B cell (primary cell): Measurements from ENCODE around the gene SORL1. TPM values are rescaled to one million over a fixed set of nuclear protein-coding genes. Genes with fewer than 3 reads are reported as not detected.

Experiments
- ATAC-seq: fragments of 200-7000 bp; cut with Tn5 transposase; one replicate; pipeline ENCODE4 v1.10.0; 2021; ENCODE audit warnings: low read depth, mild to moderate bottlenecking, moderate number of reproducible peaks, moderate library complexity
- CTCF ChIA-PET: fragments of 350-600 bp; sonication (Branson Sonifier 250); formaldehyde crosslinking; loops from one replicate; lab custom pipeline; 2021; ENCODE audit warnings: antibody characterized with exemption, inconsistent platforms; lab: Charles Lee
- POLR2A ChIA-PET: fragments of 350-600 bp; sonication (Branson Sonifier 250); formaldehyde crosslinking; loops from one replicate; lab custom pipeline; 2021; ENCODE audit warnings: antibody characterized with exemption; lab: Charles Lee
- DNase-seq: peaks from one replicate; pipeline ENCODE4 v3.0.0; 2013
- H2AFZ ChIP-seq: 2 replicates; pipeline ENCODE4 v1.6.1; 2012; ENCODE audit warnings: mild to moderate bottlenecking, low read depth, low read length; ENCODE audit not compliant: insufficient read depth, poor library complexity, severe bottlenecking
- H3K27ac ChIP-seq, 2 donors: 1 replicate in 1 of 2; 2 replicates in 1 of 2; pipeline ENCODE4 v1.5.1; 2012 to 2013; ENCODE audit warnings: low read length in 2 of 2, mild to moderate bottlenecking in 2 of 2, moderate library complexity in 1 of 2
- H3K27me3 ChIP-seq, 4 experiments: fragments of 200-600 bp in 1 of 4; sonication (generic) in 1 of 4; replicated peaks in 1 of 4; 1 replicate in 2 of 4; 2 replicates in 2 of 4; pipeline versions ENCODE4 v1.6.1 to v1.7.0; 2013 to 2016; ENCODE audit warnings: low read length in 3 of 4, mild to moderate bottlenecking in 2 of 4, mixed read lengths in 1 of 4, moderate library complexity in 1 of 4; ENCODE audit not compliant: insufficient read depth in 4 of 4, control insufficient read depth in 3 of 4; ENCODE audit errors: control extremely low read depth in 1 of 4
- H3K36me3 ChIP-seq, 2 experiments: replicated peaks in 1 of 2; 1 replicate in 1 of 2; 2 replicates in 1 of 2; pipeline versions ENCODE4 v1.6.1 to v1.7.1; 2013; ENCODE audit warnings: low read length in 1 of 2; ENCODE audit not compliant: insufficient read depth in 2 of 2, control insufficient read depth in 1 of 2; ENCODE audit errors: control extremely low read depth in 1 of 2, extremely low read depth in 1 of 2
- H3K4me1 ChIP-seq, 2 donors: fragments of 200-600 bp in 1 of 2; sonication (generic) in 1 of 2; 1 replicate in 1 of 2; 2 replicates in 1 of 2; pipeline versions ENCODE4 v1.5.1 to v1.6.1; 2013 to 2017; ENCODE audit warnings: low read length in 2 of 2; ENCODE audit not compliant: control insufficient read depth in 2 of 2, insufficient read depth in 2 of 2
- H3K4me2 ChIP-seq: replicated peaks from 2 replicates; pipeline ENCODE3; 2012; ENCODE audit warnings: mild to moderate bottlenecking, low read depth, low read length; ENCODE audit not compliant: poor library complexity, severe bottlenecking
- H3K4me3 ChIP-seq, 5 experiments: fragments of 200-600 bp in 1 of 5; sonication (generic) in 1 of 5; 1 replicate in 3 of 5; 2 replicates in 2 of 5; pipeline versions ENCODE4 v1.5.1 to v1.7.0; 2011 to 2016; ENCODE audit warnings: low read length in 4 of 5, mild to moderate bottlenecking in 4 of 5, low read depth in 2 of 5, control low read depth in 1 of 5, moderate library complexity in 1 of 5; ENCODE audit not compliant: insufficient read depth in 1 of 5; ENCODE audit errors: control extremely low read depth in 1 of 5, extremely low read depth in 1 of 5
- H3K79me2 ChIP-seq: fragments of 200-600 bp; sonication (generic); one replicate; pipeline ENCODE4 v1.6.0; 2016; ENCODE audit warnings: low read length; ENCODE audit not compliant: control insufficient read depth, insufficient read depth
- H3K9ac ChIP-seq: fragments of 200-600 bp; sonication (generic); 2 replicates; pipeline ENCODE4 v1.6.1; 2017; ENCODE audit warnings: mild to moderate bottlenecking, low read length, moderate library complexity
- H3K9me3 ChIP-seq, 3 donors: one replicate each; pipeline versions ENCODE4 v1.6.1 to v1.7.1; 2013; ENCODE audit warnings: low read length in 2 of 3; ENCODE audit not compliant: control insufficient read depth in 2 of 3, insufficient read depth in 1 of 3; ENCODE audit errors: control extremely low read depth in 1 of 3
- H4K20me1 ChIP-seq: 2 replicates; pipeline ENCODE4 v1.6.0; 2012; ENCODE audit warnings: mild to moderate bottlenecking, low read length; ENCODE audit not compliant: insufficient read depth, control insufficient read depth, poor library complexity, severe bottlenecking
- H3K27ac Mint-ChIP-seq: one replicate; pipeline ENCODE4 v1.8.0; 2021; ENCODE audit warnings: mixed read lengths
- H3K27me3 Mint-ChIP-seq: one replicate; pipeline ENCODE4 v1.8.0; 2021; ENCODE audit warnings: mixed read lengths
- H3K4me1 Mint-ChIP-seq: one replicate; pipeline ENCODE4 v1.8.0; 2021; ENCODE audit warnings: mixed read lengths
- H3K4me3 Mint-ChIP-seq: one replicate; pipeline ENCODE4 v1.8.0; 2021; ENCODE audit warnings: mixed read lengths
- H3K9me3 Mint-ChIP-seq: one replicate; pipeline ENCODE4 v1.8.0; 2022; ENCODE audit warnings: mixed read lengths; ENCODE audit not compliant: insufficient read depth
- EZH2 ChIP-seq: IDR thresholded peaks from 2 replicates; pipeline ENCODE4 v1.6.1; 2012; ENCODE audit warnings: borderline replicate concordance, low read depth, mild to moderate bottlenecking, moderate library complexity, low read length; ENCODE audit not compliant: insufficient read depth, poor library complexity, severe bottlenecking
- WGBS: methylation state at CpG from one replicate; pipeline ENCODE4 v1.1.5; 2013; ENCODE audit warnings: missing lambda C conversion rate; ENCODE audit not compliant: insufficient coverage; 5-methylcytosine and 5-hydroxymethylcytosine counted together
- intact Hi-C: fragments of 100-400 bp; cut with micrococcal nuclease; formaldehyde crosslinking; loops from one replicate; pipeline ENCODE4 v1.10.0; 2022
- polyA plus RNA-seq: library from polyadenylated mRNA; depleted of rRNA; stranded (reverse); fragments of >200 nt; gene quantifications from 2 replicates; pipeline ENCODE4 v1.2.3, GENCODE V29; 2012
- total RNA-seq, 2 donors: library from RNA; stranded (reverse); fragments of 120-200 nt in 1 of 2; gene quantifications; 1 replicate in 1 of 2; 2 replicates in 1 of 2; pipeline versions ENCODE4 v1.2.3 to v1.2.4, GENCODE V29; 2013 to 2022
- TF ChIP-seq, protein P1 (sequence below): fragments of 200-600 bp; IDR thresholded peaks from one replicate; pipeline ENCODE4 v1.8.0; 2022; ENCODE audit warnings: antibody characterized with exemption, mild to moderate bottlenecking

Gene SORL1
- total and polyA plus RNA-seq, 2 donors (not counting 1 experiment from before 2014, with no cell fraction given) = 13.0 to 396 TPM

DNA sequence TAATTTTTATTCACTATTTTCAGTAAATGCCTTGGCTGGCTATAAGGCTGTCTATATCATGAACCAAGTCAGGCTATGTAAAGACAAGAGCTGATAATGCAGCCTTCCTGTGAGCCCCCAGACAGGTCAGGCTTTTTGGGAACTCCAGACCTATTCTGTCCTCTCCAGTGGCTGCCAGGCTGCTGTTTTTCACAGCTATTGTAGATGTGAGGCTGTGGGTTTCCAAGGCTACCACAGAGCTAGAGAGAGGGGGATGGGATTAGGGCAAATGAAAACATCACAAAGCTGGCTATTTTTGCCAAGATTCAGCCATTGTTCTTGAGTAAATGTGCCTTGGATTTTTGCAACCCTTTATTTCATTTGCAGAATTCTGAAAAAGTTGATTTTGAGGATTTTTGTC lies 56.3 kb downstream of the SORL1 start:
- TF ChIP-seq, protein P1, sequence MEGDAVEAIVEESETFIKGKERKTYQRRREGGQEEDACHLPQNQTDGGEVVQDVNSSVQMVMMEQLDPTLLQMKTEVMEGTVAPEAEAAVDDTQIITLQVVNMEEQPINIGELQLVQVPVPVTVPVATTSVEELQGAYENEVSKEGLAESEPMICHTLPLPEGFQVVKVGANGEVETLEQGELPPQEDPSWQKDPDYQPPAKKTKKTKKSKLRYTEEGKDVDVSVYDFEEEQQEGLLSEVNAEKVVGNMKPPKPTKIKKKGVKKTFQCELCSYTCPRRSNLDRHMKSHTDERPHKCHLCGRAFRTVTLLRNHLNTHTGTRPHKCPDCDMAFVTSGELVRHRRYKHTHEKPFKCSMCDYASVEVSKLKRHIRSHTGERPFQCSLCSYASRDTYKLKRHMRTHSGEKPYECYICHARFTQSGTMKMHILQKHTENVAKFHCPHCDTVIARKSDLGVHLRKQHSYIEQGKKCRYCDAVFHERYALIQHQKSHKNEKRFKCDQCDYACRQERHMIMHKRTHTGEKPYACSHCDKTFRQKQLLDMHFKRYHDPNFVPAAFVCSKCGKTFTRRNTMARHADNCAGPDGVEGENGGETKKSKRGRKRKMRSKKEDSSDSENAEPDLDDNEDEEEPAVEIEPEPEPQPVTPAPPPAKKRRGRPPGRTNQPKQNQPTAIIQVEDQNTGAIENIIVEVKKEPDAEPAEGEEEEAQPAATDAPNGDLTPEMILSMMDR = no peak
- no peak for TF ChIP-seq EZH2
- Histone ChIP-seq H2AFZ (no peak overlapping the region), H3K27ac (no peak overlapping the region), H3K27me3 (no peaks in the 10 kb centered on the region), H3K9me3 (peaks cover 3 to 14% (median 10%) of the 10 kb centered on the region in 3 donors), H4K20me1 (peaks cover 4% of the 10 kb centered on the region), H3K4me1 (peaks cover 10 to 11% of the 10 kb centered on the region in 2 donors), H3K9ac (no peak overlapping the region), H3K4me3 (no peak overlapping the region), H3K79me2 (peaks cover 21% of the 10 kb centered on the region), H3K4me2 (no peak overlapping the region), H3K36me3 (peaks cover 3 to 12% of the 10 kb centered on the region in 2 experiments)
- H3K4me1 Mint-ChIP-seq = peaks cover 25% of the 10 kb centered on the region
- no peak overlapping the region for H3K27ac Mint-ChIP-seq
- ChIA-PET CTCF (interaction anchor here (0.6 to 1.7 kb wide), 4 partner anchors 12 to 823 kb away, joined by 3 to 5 read pairs (median 4); no protein-coding TSS in a partner anchor), POLR2A (no interaction called here)
- DNase-seq (no peak), ATAC-seq (no peak)
- no peaks in the 10 kb centered on the region for H3K27me3 Mint-ChIP-seq
- no peak overlapping the region for H3K4me3 Mint-ChIP-seq
- peaks cover 7% of the 10 kb centered on the region for H3K9me3 Mint-ChIP-seq
- intact Hi-C loops = no loop called here

DNA sequence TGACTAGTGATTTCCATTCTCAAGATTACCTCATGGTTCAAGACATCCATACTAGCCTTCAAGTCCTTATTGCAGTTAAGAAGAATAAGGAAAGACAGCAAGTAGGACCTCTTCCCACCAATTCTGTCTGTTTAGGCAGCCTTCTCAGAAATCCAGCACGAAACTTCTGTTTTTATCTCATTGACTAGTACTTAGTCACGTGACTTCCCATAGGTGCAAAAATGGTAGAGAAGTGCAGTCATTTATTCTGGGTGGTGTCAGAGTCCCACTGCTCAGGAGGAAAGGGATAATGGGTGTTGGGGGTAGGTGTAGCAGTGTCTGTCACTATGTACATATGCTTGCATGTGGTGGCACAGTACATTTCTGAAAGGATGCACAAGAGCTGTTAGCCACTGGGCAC lies 58.3 kb downstream of the SORL1 start:
- H3K27ac ChIP-seq = no peak overlapping the region
- TF ChIP-seq, protein P1 = no peak
- TF ChIP-seq EZH2 = no peak
- Mint-ChIP-seq H3K9me3 (peaks cover 7% of the 10 kb centered on the region), H3K27me3 (no peaks in the 10 kb centered on the region), H3K4me3 (no peak overlapping the region), H3K27ac (no peak overlapping the region), H3K4me1 (peaks cover 25% of the 10 kb centered on the region)
- H3K79me2 ChIP-seq = peaks cover 40% of the 10 kb centered on the region
- H3K4me2 ChIP-seq = no peak overlapping the region
- H3K4me1 ChIP-seq = peaks cover 10 to 11% of the 10 kb centered on the region in 2 donors
- no CpG with 5 or more reads among the region's 2 CpGs for WGBS
- H3K9me3 ChIP-seq = peaks cover 3 to 11% (median 10%) of the 10 kb centered on the region in 3 donors
- intact Hi-C loops = no loop called here
- H3K4me3 ChIP-seq = no peak overlapping the region
- peaks cover 10 to 23% of the 10 kb centered on the region in 2 experiments for H3K36me3 ChIP-seq
- H4K20me1 ChIP-seq = peaks cover 7% of the 10 kb centered on the region
- POLR2A ChIA-PET = no interaction called here
- DNase-seq (no peak), ATAC-seq (no peak)
- H2AFZ ChIP-seq = no peak overlapping the region
- no peaks in the 10 kb centered on the region for H3K27me3 ChIP-seq
- H3K9ac ChIP-seq = no peak overlapping the region
- CTCF ChIA-PET = interaction anchor here (2.1 kb wide), 1 partner anchor 191 kb away, joined by 4 read pairs; no protein-coding TSS in a partner anchor
